Measurements from ENCODE around the gene CBY2. TPM values are rescaled to one million over a fixed set of nuclear protein-coding genes. Genes with fewer than 3 reads are reported as not detected.

Gene CBY2
- total RNA-seq, 4 donors from 2014 or later = not detected

GRCh38 chr13:45700971-45701900, 884 bp upstream of the CBY2 start:
- Histone ChIP-seq H3K9me3 (no peaks in the 10 kb centered on the region), H3K36me3 (no peaks in the 10 kb centered on the region), H3K27me3 (no peaks in the 10 kb centered on the region), H3K4me1 (no peaks in the 10 kb centered on the region), H3K4me3 (no peak overlapping the region), H3K27ac (no peak overlapping the region)
- no peak for ATAC-seq
- TF ChIP-seq EP300 (IDR thresholded peaks at IDR 0.05) = no peak
- TF ChIP-seq, protein P1, sequence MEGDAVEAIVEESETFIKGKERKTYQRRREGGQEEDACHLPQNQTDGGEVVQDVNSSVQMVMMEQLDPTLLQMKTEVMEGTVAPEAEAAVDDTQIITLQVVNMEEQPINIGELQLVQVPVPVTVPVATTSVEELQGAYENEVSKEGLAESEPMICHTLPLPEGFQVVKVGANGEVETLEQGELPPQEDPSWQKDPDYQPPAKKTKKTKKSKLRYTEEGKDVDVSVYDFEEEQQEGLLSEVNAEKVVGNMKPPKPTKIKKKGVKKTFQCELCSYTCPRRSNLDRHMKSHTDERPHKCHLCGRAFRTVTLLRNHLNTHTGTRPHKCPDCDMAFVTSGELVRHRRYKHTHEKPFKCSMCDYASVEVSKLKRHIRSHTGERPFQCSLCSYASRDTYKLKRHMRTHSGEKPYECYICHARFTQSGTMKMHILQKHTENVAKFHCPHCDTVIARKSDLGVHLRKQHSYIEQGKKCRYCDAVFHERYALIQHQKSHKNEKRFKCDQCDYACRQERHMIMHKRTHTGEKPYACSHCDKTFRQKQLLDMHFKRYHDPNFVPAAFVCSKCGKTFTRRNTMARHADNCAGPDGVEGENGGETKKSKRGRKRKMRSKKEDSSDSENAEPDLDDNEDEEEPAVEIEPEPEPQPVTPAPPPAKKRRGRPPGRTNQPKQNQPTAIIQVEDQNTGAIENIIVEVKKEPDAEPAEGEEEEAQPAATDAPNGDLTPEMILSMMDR (IDR thresholded peaks at IDR 0.05) = no peak
- 45 to 50% methylated on average over 2 to 3 of the region's 4 CpGs for WGBS, 2 donors (ENCODE audit: low coverage in 1 of 2)

GRCh38 chr13:45702869-45703391, 810 bp downstream of the CBY2 start:
- no peaks in the 10 kb centered on the region for H3K9me3 ChIP-seq
- ATAC-seq = no peak
- H3K36me3 ChIP-seq = no peaks in the 10 kb centered on the region
- H3K4me3 ChIP-seq = no peak overlapping the region
- H3K27ac ChIP-seq = no peak overlapping the region
- TF ChIP-seq, protein P1 (IDR thresholded peaks at IDR 0.05) = no peak
- no peak for TF ChIP-seq POLR2AphosphoS5 (IDR thresholded peaks at IDR 0.05)
- TF ChIP-seq EP300 (IDR thresholded peaks at IDR 0.05) = no peak
- TF ChIP-seq POLR2A (IDR thresholded peaks at IDR 0.05) = no peak
- H3K27me3 ChIP-seq = no peaks in the 10 kb centered on the region
- WGBS, 2 donors (ENCODE audit: low coverage in 1 of 2) = 78 to 80% methylated on average over 3 of the region's 3 CpGs
- no peaks in the 10 kb centered on the region for H3K4me1 ChIP-seq

GRCh38 chr13:45704211-45704739, 2.2 kb downstream of the CBY2 start:
- no peak overlapping the region for H3K4me3 ChIP-seq
- H3K9me3 ChIP-seq = no peaks in the 10 kb centered on the region
- H3K4me1 ChIP-seq = no peaks in the 10 kb centered on the region
- ATAC-seq = no peak
- H3K27ac ChIP-seq = no peak overlapping the region
- no peaks in the 10 kb centered on the region for H3K27me3 ChIP-seq
- H3K36me3 ChIP-seq = no peaks in the 10 kb centered on the region
- 71 to 88% methylated on average over 3 to 4 of the region's 9 CpGs for WGBS, 2 donors (ENCODE audit: low coverage in 1 of 2)
- TF ChIP-seq POLR2A (IDR thresholded peaks at IDR 0.05) (no peak), EP300 (IDR thresholded peaks at IDR 0.05) (no peak), POLR2AphosphoS5 (IDR thresholded peaks at IDR 0.05) (no peak)
- TF ChIP-seq, protein P1 (IDR thresholded peaks at IDR 0.05) = no peak

DNA sequence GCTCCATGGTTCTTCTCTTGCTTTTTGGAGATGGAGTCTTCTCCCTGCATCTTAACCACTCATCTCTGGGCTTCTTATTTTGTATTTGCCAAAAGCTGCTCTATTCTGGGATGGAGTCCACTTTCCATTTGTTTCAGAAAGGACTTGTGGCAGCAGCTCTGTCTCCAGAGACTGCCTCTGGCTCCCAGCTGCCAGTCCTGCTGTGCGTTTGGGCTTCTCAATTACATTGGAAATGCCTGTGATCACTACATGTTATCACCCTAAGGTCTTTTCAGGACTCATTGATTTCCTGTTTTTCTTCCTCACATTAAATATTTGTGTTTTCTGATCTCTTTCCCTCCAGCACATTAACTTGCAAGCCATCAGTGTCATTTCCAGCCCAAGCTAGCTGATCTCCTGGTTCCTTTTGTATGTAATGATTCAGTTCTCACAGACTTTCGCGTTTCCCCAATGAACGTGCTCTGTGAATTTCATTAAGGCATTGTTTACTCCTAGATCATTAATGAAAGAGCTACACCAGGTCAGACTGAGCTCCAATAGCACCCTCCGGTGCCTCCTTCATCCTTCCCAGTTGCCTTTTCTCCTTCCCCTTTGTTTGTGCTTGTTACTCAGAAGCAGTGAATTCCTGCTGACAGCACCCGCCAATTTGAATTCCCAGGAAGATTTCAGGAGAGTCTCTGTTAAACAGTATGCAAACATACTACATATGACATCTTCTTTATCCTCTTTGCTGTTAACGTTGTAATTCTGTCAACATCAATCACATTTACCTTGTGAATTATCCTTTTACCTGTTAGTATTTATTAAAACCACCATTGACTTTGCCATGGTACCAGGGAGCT, 3.0 kb downstream of the CBY2 start:
- 39 to 54% methylated on average over 5 to 7 of the region's 7 CpGs for WGBS, 2 donors (ENCODE audit: low coverage in 1 of 2)
- H3K36me3 ChIP-seq = no peaks in the 10 kb centered on the region
- ATAC-seq = no peak

More for the DNA sequence above, 3.0 kb downstream of the CBY2 start:
- Histone ChIP-seq H3K4me3 (no peak overlapping the region), H3K27me3 (no peaks in the 10 kb centered on the region), H3K9me3 (no peaks in the 10 kb centered on the region), H3K4me1 (no peaks in the 10 kb centered on the region), H3K27ac (no peak overlapping the region)
- TF ChIP-seq POLR2AphosphoS5 (IDR thresholded peaks at IDR 0.05) (no peak), EP300 (IDR thresholded peaks at IDR 0.05) (no peak), POLR2A (IDR thresholded peaks at IDR 0.05) (no peak)
- TF ChIP-seq, protein P1 (IDR thresholded peaks at IDR 0.05) = no peak

All from gastroesophageal sphincter (tissue), 4 donors.